ENCODE results near the gene SLC38A6. TPM values are rescaled to one million over a fixed set of nuclear protein-coding genes. Genes with fewer than 3 reads are reported as not detected.

Gene SLC38A6
- total RNA-seq, 1 donor from 2014 or later, result 20.1 TPM

DNA sequence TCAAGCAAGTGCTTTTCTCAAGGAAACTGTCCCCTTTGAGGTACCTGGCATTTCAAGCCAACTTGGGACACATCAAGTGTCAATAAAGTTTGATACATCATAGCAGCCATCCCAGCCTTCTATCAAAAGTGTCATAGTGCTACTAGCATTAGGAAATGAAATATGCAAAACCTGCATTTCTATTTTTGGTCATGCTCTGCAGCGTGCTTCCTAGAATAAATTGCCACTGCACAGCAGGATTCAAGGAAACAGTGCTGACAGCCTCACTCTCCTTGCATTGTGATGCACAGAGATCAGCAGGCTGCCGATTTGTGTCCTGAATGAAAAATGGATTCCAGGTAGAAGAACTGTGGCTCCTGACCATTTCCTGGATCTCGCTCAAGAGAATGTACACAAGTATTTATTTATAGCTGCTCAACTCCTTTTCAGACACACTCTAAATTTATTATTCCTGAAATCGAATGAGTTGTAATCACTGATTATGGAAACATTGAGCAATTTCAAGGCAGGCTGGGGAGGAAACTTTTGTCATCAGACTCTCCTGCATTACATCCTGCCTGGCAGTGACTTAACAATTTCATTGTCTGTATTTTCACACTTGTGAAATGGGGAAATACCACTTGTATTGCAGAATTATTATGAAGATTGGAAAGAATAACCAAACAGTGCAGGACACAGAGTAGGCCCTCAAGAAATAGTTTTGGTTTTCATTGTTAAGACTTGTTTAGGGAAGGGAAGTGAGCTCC, 120.9 kb downstream of the SLC38A6 start:
- no peak for DNase-seq (ENCODE audit: low spot score)

Other genes starting within 250 kb of the SLC38A6 start
- gene MNAT1, start 246.5 kb upstream of the SLC38A6 start, total RNA-seq, result 31.8 TPM
- gene TRMT5, start 166 bp upstream of the SLC38A6 start, total RNA-seq, result 16.3 TPM

Measured in mesenteric fat pad (tissue), 1 donor.